Left ventricle myocardium inferior (tissue), 1 donor: ENCODE measurements around the gene HTATSF1. TPM values are rescaled to one million over a fixed set of nuclear protein-coding genes. Genes with fewer than 3 reads are reported as not detected.

Experiments used
- DNase-seq: peaks from one replicate; pipeline ENCODE4 v3.0.0-alpha.2; 2020
- H3K27ac ChIP-seq: fragments of 200-600 bp; replicated peaks from 2 replicates; pipeline ENCODE4 v1.8.0; 2021
- H3K27me3 ChIP-seq: fragments of 200-600 bp; 2 replicates; pipeline ENCODE4 v1.8.0; 2021; ENCODE audit warnings: low read depth
- H3K36me3 ChIP-seq: fragments of 200-600 bp; 2 replicates; pipeline ENCODE4 v1.8.0; 2021
- H3K4me1 ChIP-seq: fragments of 200-600 bp; 2 replicates; pipeline ENCODE4 v1.8.0; 2021
- H3K4me3 ChIP-seq: fragments of 200-600 bp; 2 replicates; pipeline ENCODE4 v1.8.0; 2021; ENCODE audit warnings: mild to moderate bottlenecking, moderate library complexity
- H3K9me3 ChIP-seq: fragments of 200-600 bp; replicated peaks from 2 replicates; pipeline ENCODE4 v1.8.0; 2021
- intact Hi-C: fragments of 100-400 bp; cut with micrococcal nuclease; formaldehyde crosslinking; loops from one replicate; pipeline ENCODE4 v1.11.0; 2022
- total RNA-seq: library from RNA; stranded (reverse); fragmentation: NEBNext Ultra II Directional; extraction: Animal tissue kit (Norgen Biotek cat#: 25700); gene quantifications from one replicate; pipeline ENCODE4 v1.2.1, GENCODE V29; 2021
- TF ChIP-seq, protein P1 (sequence below): fragments of 200-600 bp; IDR thresholded peaks from 2 replicates; pipeline ENCODE4 v1.8.0; 2021; ENCODE audit warnings: antibody characterized with exemption, mild to moderate bottlenecking, borderline replicate concordance
- donor health status: DM: no; HTN: yes; CAD: no; lungs with severe emphysema.

Gene HTATSF1
- total RNA-seq, 1 donor from 2014 or later = 63.6 TPM

DNA sequence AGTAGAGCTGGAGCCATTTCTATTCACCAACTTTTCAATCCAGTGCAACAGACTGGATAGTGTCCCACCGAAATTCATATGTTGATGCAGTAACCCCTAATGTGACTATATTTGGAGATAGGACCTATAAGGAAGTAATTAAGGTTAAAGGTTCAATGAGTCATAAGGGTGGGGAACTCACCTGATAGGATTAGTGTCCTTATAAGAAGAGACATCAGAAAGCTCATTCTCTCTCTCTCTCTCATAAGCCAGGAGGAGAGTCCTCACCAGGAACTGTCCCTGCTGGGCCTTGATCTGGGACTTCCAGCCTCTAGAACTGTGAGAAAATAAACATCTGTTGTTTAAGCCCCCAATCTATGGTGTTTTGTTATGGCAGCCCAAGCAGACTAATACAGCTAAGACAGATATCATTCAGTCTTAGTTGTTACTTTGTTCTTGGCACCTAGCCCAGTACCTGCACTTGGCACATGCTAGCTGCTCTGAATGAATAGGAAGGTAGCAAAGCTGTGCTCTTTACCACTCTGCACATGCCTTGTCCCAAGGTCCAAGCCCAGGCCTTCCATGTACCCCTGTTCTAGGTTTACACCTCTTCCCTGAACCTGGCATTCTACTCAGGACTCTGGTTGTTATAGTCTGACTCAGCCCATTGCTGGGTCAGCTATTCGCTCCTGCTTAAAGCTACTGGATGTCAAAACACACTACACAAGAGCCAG lies 28.8 kb upstream of the HTATSF1 start:
- no peaks in the 10 kb centered on the region for H3K36me3 ChIP-seq
- H3K27ac ChIP-seq = no peak overlapping the region
- no peaks in the 10 kb centered on the region for H3K9me3 ChIP-seq
- no peaks in the 10 kb centered on the region for H3K4me1 ChIP-seq
- TF ChIP-seq, protein P1, sequence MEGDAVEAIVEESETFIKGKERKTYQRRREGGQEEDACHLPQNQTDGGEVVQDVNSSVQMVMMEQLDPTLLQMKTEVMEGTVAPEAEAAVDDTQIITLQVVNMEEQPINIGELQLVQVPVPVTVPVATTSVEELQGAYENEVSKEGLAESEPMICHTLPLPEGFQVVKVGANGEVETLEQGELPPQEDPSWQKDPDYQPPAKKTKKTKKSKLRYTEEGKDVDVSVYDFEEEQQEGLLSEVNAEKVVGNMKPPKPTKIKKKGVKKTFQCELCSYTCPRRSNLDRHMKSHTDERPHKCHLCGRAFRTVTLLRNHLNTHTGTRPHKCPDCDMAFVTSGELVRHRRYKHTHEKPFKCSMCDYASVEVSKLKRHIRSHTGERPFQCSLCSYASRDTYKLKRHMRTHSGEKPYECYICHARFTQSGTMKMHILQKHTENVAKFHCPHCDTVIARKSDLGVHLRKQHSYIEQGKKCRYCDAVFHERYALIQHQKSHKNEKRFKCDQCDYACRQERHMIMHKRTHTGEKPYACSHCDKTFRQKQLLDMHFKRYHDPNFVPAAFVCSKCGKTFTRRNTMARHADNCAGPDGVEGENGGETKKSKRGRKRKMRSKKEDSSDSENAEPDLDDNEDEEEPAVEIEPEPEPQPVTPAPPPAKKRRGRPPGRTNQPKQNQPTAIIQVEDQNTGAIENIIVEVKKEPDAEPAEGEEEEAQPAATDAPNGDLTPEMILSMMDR = no peak
- H3K27me3 ChIP-seq = no peaks in the 10 kb centered on the region
- no peak overlapping the region for H3K4me3 ChIP-seq
- no peak for DNase-seq
- intact Hi-C loops = no loop called here

DNA sequence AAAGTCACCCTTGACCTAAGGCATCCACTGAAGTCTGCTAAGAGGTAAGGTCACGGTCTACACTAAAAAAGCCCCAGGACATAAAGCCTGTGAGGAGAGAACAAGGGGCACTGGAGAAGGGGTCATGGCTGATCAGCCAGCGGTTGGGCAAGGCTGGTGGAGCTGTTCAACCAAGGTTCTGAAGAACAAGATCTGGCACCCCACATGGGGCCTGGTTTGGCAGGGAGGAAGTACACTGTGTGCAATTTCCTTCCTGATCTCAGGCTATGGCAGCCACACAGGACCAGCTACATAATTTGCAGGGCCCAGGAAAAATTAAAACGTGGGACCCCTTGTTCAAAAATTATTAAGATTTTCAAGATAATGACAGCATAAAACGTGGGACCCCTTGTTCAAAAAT lies 23.7 kb upstream of the HTATSF1 start:
- no peaks in the 10 kb centered on the region for H3K9me3 ChIP-seq
- no peaks in the 10 kb centered on the region for H3K27me3 ChIP-seq
- H3K4me1 ChIP-seq = no peaks in the 10 kb centered on the region
- DNase-seq = no peak
- no peaks in the 10 kb centered on the region for H3K36me3 ChIP-seq
- intact Hi-C loops = no loop called here
- H3K27ac ChIP-seq = no peak overlapping the region
- TF ChIP-seq, protein P1 = no peak
- no peak overlapping the region for H3K4me3 ChIP-seq

DNA sequence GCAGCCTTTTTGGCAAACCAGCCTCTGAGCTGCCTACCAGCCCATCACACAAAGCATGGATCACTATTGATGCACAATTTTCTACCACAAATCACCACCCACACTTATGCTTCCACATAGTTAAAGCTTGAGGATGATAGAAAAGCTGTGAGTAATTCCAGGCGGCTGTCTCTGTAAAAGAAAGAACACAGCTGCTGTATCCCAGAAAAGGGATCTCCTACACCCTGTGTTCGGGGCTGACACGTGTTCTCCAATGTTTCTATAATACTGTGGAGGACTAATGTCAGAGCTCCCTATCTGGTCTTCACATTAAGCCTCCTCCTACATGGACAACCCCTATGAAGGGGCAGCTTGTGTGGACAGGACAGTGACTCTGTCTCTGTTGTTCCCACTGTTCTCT lies 22.2 kb upstream of the HTATSF1 start:
- Histone ChIP-seq H3K27ac (no peak overlapping the region), H3K36me3 (no peaks in the 10 kb centered on the region), H3K9me3 (no peaks in the 10 kb centered on the region), H3K27me3 (no peaks in the 10 kb centered on the region), H3K4me3 (no peak overlapping the region), H3K4me1 (no peaks in the 10 kb centered on the region)
- no peak for DNase-seq
- TF ChIP-seq, protein P1 = no peak
- intact Hi-C loops = no loop called here

- H3K9me3 ChIP-seq = no peaks in the 10 kb centered on the region
- H3K4me3 ChIP-seq = no peak overlapping the region
- DNase-seq = no peak
- intact Hi-C loops = no loop called here
- no peaks in the 10 kb centered on the region for H3K4me1 ChIP-seq
- H3K27ac ChIP-seq = no peak overlapping the region
- no peaks in the 10 kb centered on the region for H3K27me3 ChIP-seq
- no peaks in the 10 kb centered on the region for H3K36me3 ChIP-seq
- TF ChIP-seq, protein P1 = no peak
Observed at GRCh38 chrX:136476501-136476900, 20.9 kb upstream of the HTATSF1 start.

DNA sequence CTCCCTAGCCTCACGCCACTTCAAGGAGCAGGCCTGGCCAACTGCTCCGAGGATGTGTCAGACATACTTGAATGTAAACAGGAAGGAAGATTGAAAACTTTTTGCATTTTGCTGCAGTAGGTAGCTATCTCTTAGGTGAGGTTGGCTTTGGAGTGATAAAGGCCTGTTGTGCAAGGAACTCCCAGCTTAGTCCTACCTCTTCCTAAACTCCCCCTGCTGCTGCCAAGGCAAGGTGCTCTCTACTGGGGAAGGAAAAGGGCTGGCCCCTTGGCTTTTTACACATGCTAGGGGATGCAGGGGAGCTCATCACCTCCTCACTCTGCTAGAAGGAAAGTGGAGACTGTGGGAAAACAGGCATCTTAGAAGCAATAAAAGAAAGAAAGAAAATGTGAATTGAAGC lies 20.4 kb upstream of the HTATSF1 start:
- intact Hi-C loops = no loop called here
- Histone ChIP-seq H3K4me3 (no peak overlapping the region), H3K9me3 (no peaks in the 10 kb centered on the region), H3K27me3 (no peaks in the 10 kb centered on the region), H3K4me1 (no peaks in the 10 kb centered on the region), H3K36me3 (no peaks in the 10 kb centered on the region), H3K27ac (no peak overlapping the region)
- DNase-seq = no peak
- TF ChIP-seq, protein P1 = no peak

- no peaks in the 10 kb centered on the region for H3K36me3 ChIP-seq
- no peak for DNase-seq
- intact Hi-C loops = no loop called here
Observed at GRCh38 chrX:136480383-136480782, 17.0 kb upstream of the HTATSF1 start.

More at GRCh38 chrX:136480383-136480782, 17.0 kb upstream of the HTATSF1 start:
- Histone ChIP-seq H3K4me3 (no peak overlapping the region), H3K27ac (no peak overlapping the region), H3K27me3 (no peaks in the 10 kb centered on the region), H3K9me3 (no peaks in the 10 kb centered on the region), H3K4me1 (no peaks in the 10 kb centered on the region)
- TF ChIP-seq, protein P1 = no peak
